Measurements from ENCODE around the gene SLC25A53.

DNA sequence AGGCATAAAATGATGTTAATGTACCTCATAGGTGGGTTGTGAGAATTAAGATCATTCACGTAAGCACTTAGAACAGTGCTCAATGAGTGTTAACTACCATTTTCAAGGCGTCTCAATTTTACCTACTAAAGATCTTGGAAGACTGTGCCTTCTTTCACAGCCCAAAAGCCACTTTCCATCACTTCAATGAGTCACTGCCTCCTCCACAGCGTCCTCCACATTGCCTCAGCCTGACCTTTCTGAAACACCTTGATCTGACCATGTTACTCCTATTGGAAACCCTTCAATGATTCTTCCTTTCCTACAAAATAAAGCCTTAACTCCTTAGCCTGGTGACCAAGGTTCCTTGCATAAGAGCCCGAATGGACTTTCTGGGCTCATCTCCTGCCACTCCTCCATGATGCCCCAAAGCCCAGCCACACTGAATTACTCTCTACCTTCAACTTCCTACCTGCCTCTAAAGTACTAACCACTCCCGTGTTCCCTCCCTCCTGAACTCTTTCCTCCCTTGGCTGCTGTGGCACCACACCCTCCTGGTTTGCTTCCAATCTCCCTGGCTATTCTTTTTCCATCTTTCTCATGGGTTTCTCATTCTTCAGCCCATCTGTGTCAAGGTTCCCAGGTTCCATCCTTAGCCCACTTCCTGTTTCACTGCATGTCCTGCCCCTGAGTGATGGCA lies 22.1 kb downstream of the SLC25A53 start:
- TF ChIP-seq, protein P1, sequence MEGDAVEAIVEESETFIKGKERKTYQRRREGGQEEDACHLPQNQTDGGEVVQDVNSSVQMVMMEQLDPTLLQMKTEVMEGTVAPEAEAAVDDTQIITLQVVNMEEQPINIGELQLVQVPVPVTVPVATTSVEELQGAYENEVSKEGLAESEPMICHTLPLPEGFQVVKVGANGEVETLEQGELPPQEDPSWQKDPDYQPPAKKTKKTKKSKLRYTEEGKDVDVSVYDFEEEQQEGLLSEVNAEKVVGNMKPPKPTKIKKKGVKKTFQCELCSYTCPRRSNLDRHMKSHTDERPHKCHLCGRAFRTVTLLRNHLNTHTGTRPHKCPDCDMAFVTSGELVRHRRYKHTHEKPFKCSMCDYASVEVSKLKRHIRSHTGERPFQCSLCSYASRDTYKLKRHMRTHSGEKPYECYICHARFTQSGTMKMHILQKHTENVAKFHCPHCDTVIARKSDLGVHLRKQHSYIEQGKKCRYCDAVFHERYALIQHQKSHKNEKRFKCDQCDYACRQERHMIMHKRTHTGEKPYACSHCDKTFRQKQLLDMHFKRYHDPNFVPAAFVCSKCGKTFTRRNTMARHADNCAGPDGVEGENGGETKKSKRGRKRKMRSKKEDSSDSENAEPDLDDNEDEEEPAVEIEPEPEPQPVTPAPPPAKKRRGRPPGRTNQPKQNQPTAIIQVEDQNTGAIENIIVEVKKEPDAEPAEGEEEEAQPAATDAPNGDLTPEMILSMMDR (IDR thresholded peaks at IDR 0.05): no peak
- TF ChIP-seq POLR2A (IDR thresholded peaks at IDR 0.05; ENCODE audit: low read depth) (no peak), EP300 (IDR thresholded peaks at IDR 0.05) (no peak), POLR2AphosphoS5 (IDR thresholded peaks at IDR 0.05) (no peak)
